DND-41 (cell line): Measurements from ENCODE around the gene LCN15.
"Not testable (repeated sequence)": the region's sequence is repeated elsewhere in the genome, so short reads cannot be mapped to it uniquely, and the experiment has no call there.

Source experiments
- ATAC-seq: fragments of 200-7000 bp; cut with Tn5 transposase; 3 replicates; pipeline ENCODE4 v1.9.1; 2021; ENCODE audit warnings: low read depth; ENCODE audit not compliant: insufficient read depth
- DNase-seq: peaks from one replicate; pipeline ENCODE4 v3.0.0-alpha.2; 2020
- H2AFZ ChIP-seq: 2 replicates; pipeline ENCODE4 v1.6.0; 2012; ENCODE audit warnings: low read depth, low read length
- H3K27ac ChIP-seq: 2 replicates; pipeline ENCODE4 v1.5.1; 2012; ENCODE audit warnings: low read length, inconsistent platforms
- H3K27me3 ChIP-seq: fragments of 200-600 bp; sonication (generic); 2 replicates; pipeline ENCODE4 v1.6.0; 2012; ENCODE audit warnings: low read length, mild to moderate bottlenecking, inconsistent platforms; ENCODE audit not compliant: insufficient read depth, poor library complexity
- H3K36me3 ChIP-seq: 2 replicates; pipeline ENCODE4 v1.5.1; 2012; ENCODE audit warnings: low read length, inconsistent platforms; ENCODE audit not compliant: insufficient read depth
- H3K4me1 ChIP-seq: 2 replicates; pipeline ENCODE4 v1.5.1; 2012; ENCODE audit warnings: mild to moderate bottlenecking, low read length; ENCODE audit not compliant: insufficient read depth
- H3K4me2 ChIP-seq: 2 replicates; pipeline ENCODE4 v1.6.0; 2012; ENCODE audit warnings: mild to moderate bottlenecking, moderate library complexity, low read length, inconsistent platforms; ENCODE audit not compliant: insufficient read depth
- H3K4me3 ChIP-seq, 2 experiments: fragments of 200-600 bp in 1 of 2; shearing (Covaris generic) in 1 of 2; 2 replicates each; pipeline ENCODE4 v1.5.1; 2012 to 2016; ENCODE audit warnings: inconsistent platforms in 2 of 2, low read length in 2 of 2, mild to moderate bottlenecking in 2 of 2, low read depth in 1 of 2, moderate library complexity in 1 of 2
- H3K79me2 ChIP-seq: 2 replicates; pipeline ENCODE4 v1.6.0; 2012; ENCODE audit warnings: low read length, inconsistent platforms; ENCODE audit not compliant: insufficient read depth
- H3K9ac ChIP-seq: 2 replicates; pipeline ENCODE4 v1.6.0; 2012; ENCODE audit warnings: low read depth, mild to moderate bottlenecking, inconsistent platforms, low read length, moderate library complexity
- H3K9me3 ChIP-seq: 2 replicates; pipeline ENCODE4 v1.5.1; 2012; ENCODE audit warnings: low read length, moderate library complexity, mild to moderate bottlenecking, inconsistent platforms; ENCODE audit not compliant: insufficient read depth, severe bottlenecking
- H4K20me1 ChIP-seq: 2 replicates; pipeline ENCODE4 v1.6.0; 2012; ENCODE audit warnings: low read length; ENCODE audit not compliant: insufficient read depth
- CTCF ChIP-seq: IDR thresholded peaks from 2 replicates; pipeline ENCODE4 v1.5.1; 2012; ENCODE audit warnings: borderline replicate concordance, low read length, moderate library complexity, mild to moderate bottlenecking; ENCODE audit not compliant: poor library complexity, severe bottlenecking; ENCODE audit errors: extremely low read depth
- EZH2 ChIP-seq: IDR thresholded peaks from 3 replicates; pipeline ENCODE4 v1.6.1; 2012; ENCODE audit warnings: borderline replicate concordance, low read depth, mild to moderate bottlenecking, moderate library complexity, low read length, inconsistent platforms; ENCODE audit not compliant: severe bottlenecking

The LCN15 gene

GRCh38 chr9:136798708-136799078 lies 34.4 kb upstream of the LCN15 start:
- Histone ChIP-seq H3K4me3 (no peak overlapping the region), H3K4me1 (peaks cover 24% of the 10 kb centered on the region), H2AFZ (no peak overlapping the region), H3K36me3 (no peaks in the 10 kb centered on the region), H3K27ac (no peak overlapping the region), H3K27me3 (peaks cover 26% of the 10 kb centered on the region), H3K9ac (no peak overlapping the region), H3K4me2 (no peak overlapping the region), H4K20me1 (peaks cover 17% of the 10 kb centered on the region; the same call in 1 of the 2 replicates), H3K79me2 (no peaks in the 10 kb centered on the region), H3K9me3 (no peaks in the 10 kb centered on the region)
- no peak for TF ChIP-seq EZH2
- TF ChIP-seq CTCF, result no peak
- DNase-seq (no peak), ATAC-seq (no peak)

GRCh38 chr9:136796775-136797347 lies 32.5 kb upstream of the LCN15 start:
- not testable (repeated sequence) for H3K36me3 ChIP-seq, H3K27ac ChIP-seq, H3K4me3 ChIP-seq, DNase-seq, H2AFZ ChIP-seq, H3K9me3 ChIP-seq, H3K9ac ChIP-seq, H3K4me2 ChIP-seq, ATAC-seq, H3K79me2 ChIP-seq
- Histone ChIP-seq H4K20me1 (peaks cover 28% of the 10 kb centered on the region), H3K27me3 (peaks cover 26% of the 10 kb centered on the region), H3K4me1 (peaks cover 35% of the 10 kb centered on the region)

DNA sequence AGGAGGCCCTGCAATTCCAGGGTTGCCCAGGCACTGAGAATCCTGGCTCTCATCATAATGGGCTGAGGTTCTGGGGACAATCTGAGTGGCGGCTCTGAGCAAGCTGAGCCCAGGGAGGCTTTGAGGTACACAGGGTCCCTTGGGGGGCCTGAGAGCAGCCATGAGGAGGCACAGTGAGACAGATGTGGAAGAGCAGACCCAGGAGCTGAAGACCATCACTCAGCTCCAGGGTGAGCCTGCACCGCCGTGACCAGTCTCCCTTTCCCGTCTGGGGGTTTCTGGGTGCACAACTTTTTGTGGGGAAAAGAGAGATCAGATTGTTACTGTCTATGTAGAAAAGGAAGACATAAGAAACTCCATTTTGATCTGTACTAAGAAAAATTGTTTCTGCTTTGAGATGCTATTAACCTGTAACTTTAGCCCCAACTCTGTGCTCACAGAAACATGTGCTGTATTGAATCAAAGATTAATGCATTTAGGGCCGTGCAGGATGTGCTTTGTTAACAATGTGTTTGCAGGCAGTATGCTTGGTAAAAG lies 32.0 kb upstream of the LCN15 start, which contains the start of gene CCDC183:
Gene CCDC183 (plus strand): TSS at position 101 of the 537 bp plus-strand sequence. CDS start 60 bp downstream, at position 161.
- no peak within 1 kb of the TSS for H3K9ac ChIP-seq
- H2AFZ ChIP-seq, result no peak within 1 kb of the TSS
- H3K9me3 ChIP-seq, result no peaks in the 10 kb centered on the region
- peaks cover 24% of the 10 kb centered on the region for H3K27me3 ChIP-seq
- peaks cover 28% of the 10 kb centered on the region for H4K20me1 ChIP-seq
- no peak within 1 kb of the TSS for H3K4me3 ChIP-seq
- peaks cover 41% of the 10 kb centered on the region for H3K4me1 ChIP-seq
- H3K79me2 ChIP-seq, result peaks cover 4% of the 10 kb centered on the region; the same call in 1 of the 2 replicates
- H3K36me3 ChIP-seq, result peaks cover 8% of the 10 kb centered on the region; the same call in 1 of the 2 replicates
- H3K27ac ChIP-seq, result no peak within 1 kb of the TSS
- no peak for DNase-seq
- TF ChIP-seq EZH2, result no peak
- TF ChIP-seq CTCF, result no peak
- H3K4me2 ChIP-seq, result no peak within 1 kb of the TSS
- ATAC-seq, result no peak

- peaks cover 4% of the 10 kb centered on the region; the same call in 1 of the 2 replicates for H3K79me2 ChIP-seq
- H3K4me1 ChIP-seq, result peaks cover 37% of the 10 kb centered on the region
- ATAC-seq (no peak), DNase-seq (no peak)
- H3K36me3 ChIP-seq, result peaks cover 8% of the 10 kb centered on the region; the same call in 1 of the 2 replicates
- no peak overlapping the region for H3K4me3 ChIP-seq
- H3K27ac ChIP-seq, result no peak overlapping the region
- H4K20me1 ChIP-seq, result peaks cover 23% of the 10 kb centered on the region
- no peak overlapping the region for H3K9ac ChIP-seq
- H3K27me3 ChIP-seq, result peaks cover 13% of the 10 kb centered on the region
- H3K4me2 ChIP-seq, result no peak overlapping the region
- H2AFZ ChIP-seq, result no peak overlapping the region
- no peaks in the 10 kb centered on the region for H3K9me3 ChIP-seq
- no peak for TF ChIP-seq CTCF
- TF ChIP-seq EZH2, result no peak
Observed at GRCh38 chr9:136795000-136795348, 30.7 kb upstream of the LCN15 start.
